ENCODE data around the gene PRELID2.

DNA sequence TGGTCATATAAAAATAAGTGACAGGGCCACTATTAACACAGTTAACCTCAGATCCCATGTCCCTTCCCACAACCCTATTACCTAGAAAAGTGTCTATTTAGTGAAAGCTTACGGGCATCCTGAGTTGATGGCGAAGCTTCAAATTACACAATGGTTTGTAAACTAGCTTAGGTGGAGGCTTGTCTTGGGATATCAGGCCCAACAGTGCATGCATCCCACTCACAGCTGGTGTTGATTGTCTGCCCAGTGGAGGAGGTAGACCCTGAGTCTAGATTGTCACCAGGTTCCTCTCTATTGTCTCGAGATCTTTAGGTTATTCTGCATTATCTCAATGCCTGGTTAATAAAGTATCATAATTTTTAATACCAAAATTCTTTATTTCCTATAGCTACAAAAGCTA is 30.4 kb downstream of the PRELID2 start:
- no peak for TF ChIP-seq MXI1 (IDR thresholded peaks at IDR 0.05; ENCODE audit: low read depth, low read length)
- TF ChIP-seq CTCF (IDR thresholded peaks at IDR 0.05) = no peak
- no peak for TF ChIP-seq USF1 (IDR thresholded peaks at IDR 0.05; ENCODE audit: borderline replicate concordance, low read depth)
- no peak for TF ChIP-seq POLR2AphosphoS5 (IDR thresholded peaks at IDR 0.05; ENCODE audit: low read depth, low read length)

Data from SK-N-SH (cell line).